Measurements from ENCODE around the gene SNX20.

The SNX20 gene, protein sequence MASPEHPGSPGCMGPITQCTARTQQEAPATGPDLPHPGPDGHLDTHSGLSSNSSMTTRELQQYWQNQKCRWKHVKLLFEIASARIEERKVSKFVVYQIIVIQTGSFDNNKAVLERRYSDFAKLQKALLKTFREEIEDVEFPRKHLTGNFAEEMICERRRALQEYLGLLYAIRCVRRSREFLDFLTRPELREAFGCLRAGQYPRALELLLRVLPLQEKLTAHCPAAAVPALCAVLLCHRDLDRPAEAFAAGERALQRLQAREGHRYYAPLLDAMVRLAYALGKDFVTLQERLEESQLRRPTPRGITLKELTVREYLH

DNA sequence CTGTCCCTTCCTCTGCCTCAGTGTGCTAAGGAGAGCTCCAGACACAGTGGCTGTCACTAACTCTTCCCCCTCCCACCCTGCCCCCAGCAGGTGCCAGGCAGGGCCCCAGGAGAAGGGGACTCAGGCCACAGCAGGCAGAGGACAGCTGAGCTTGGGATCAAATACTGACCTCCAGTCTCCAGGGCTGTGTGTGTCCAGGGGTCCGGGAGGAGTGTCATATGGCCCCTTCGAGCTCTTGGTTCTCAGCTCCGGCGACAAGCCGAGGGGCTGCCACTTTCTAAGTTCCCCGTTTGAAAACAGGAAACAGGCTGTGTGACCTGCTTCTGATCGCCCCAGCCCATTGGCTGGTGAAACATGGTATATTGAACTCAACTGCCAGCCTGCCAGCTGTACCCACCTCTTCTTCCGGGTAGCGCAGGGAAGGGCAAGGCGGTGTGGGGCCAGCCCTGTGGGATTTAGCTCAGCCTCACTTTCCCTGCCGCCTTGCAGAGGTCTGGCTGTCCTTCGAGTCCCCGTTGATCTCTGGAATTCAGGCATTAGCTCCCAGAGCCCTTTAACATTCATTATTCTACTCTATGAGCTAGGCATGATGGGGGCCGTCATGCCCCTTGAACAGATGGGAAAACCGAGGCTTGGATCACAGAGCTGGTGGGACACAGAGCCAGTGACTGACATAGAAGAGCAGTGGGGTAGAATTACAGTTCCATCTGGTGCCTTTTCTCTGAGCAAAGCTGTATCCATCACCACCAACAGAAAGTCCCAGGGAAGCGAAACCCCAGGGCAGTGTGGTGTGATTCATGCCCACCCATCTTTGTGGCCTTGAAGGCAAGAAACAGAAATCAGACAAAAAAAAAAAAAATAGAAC is at the start of gene SNX20:
SNX20 (minus strand) TSS at position 292 of the 865 bp plus-strand sequence. CDS start 3,786 bp downstream, outside the sequence.
- no peak for DNase-seq

DNA sequence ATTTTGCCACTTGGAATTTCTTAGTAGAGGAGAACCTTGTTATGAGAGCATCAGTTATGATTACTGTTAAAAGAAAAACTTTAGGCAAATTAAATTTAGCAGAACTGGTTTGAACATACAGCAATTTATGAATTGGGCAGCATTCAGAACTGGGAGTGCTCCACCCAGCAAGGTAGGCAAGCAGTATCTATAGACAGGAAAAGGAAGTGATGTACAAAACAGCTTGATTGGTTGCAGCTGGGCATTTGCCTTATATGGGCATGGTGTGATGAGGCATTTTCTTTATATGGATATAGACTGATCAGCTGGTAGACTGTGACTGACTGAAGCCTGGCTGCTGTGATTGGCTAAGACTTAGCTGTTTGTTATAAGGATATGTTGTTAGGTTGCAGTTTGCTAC is 43.2 kb upstream of the SNX20 start:
- no peak for DNase-seq

DNA sequence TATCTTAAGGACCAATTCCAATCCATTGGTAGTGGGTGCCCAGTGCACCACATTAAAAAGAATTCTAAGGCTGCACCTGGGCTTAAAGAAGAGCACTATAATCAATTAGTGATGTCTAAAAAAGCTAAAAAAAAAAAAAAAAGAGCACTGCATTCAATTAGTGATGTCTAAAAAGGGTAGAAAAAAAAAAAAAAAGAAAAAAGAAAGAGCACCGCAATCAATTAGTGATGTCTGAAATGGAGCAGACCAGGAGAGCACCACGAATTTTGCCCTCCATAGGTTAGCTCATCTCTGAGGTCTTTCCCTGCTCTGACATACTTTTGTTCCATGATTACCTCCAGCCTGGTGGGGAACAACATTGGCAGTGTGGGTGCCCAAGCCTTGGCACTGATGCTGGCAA is 41.8 kb upstream of the SNX20 start:
- no peak for DNase-seq

DNA sequence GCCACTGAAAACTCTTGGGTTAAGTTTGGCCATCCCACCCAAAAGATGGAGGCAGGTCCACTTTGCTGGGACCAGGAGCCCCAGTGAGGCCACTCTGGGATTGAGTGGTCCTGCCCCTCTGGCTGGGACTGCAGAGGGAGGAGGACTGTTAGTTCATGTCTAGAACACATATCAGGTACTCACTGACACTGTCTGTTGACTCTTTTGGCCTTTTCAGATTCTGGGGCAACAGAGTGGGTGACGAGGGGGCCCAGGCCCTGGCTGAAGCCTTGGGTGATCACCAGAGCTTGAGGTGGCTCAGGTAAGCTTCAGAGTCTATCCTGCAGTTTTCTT is 41.3 kb upstream of the SNX20 start:
- DNase-seq = no peak

DNA sequence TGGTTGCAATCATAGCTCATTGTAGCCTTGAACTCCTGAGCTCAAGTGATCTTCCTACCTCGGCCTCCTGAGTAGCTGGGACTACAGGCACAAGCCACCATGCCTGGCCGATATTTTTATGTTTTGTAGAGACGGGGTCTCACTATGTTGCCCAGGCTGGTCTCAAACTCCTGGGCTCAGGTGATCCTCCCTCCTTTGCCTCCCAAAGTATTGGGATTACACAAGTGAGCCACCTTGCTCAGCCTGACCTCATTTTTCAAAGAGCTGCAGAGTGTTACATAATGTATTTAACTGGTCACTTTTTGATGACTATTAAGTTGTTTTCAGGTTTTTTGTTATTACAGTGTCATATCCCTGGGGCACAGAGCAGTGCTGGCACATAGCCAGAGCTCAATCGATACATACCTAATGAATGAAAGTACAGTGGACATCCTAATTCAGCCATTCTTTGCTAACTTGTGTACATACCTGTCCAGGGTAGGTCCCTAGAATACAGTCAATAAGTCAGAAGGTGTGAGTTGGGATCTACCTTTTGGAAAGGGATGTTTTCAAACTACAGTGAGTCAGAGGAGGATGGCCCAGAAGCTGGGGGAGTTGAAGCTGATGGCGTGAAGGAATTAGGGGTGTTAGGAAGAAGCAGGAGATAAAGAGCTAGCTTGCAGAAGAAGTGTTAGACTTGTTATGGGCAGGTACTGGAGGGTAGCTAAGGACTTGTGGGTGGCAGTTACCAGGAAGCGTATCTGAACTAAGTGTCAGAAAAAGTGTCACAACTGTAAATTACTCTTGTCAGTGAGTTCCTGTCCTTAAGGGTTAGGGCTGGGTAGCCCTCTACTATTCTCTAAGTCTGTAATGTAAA is 40.7 kb upstream of the SNX20 start:
- DNase-seq = no peak

DNA sequence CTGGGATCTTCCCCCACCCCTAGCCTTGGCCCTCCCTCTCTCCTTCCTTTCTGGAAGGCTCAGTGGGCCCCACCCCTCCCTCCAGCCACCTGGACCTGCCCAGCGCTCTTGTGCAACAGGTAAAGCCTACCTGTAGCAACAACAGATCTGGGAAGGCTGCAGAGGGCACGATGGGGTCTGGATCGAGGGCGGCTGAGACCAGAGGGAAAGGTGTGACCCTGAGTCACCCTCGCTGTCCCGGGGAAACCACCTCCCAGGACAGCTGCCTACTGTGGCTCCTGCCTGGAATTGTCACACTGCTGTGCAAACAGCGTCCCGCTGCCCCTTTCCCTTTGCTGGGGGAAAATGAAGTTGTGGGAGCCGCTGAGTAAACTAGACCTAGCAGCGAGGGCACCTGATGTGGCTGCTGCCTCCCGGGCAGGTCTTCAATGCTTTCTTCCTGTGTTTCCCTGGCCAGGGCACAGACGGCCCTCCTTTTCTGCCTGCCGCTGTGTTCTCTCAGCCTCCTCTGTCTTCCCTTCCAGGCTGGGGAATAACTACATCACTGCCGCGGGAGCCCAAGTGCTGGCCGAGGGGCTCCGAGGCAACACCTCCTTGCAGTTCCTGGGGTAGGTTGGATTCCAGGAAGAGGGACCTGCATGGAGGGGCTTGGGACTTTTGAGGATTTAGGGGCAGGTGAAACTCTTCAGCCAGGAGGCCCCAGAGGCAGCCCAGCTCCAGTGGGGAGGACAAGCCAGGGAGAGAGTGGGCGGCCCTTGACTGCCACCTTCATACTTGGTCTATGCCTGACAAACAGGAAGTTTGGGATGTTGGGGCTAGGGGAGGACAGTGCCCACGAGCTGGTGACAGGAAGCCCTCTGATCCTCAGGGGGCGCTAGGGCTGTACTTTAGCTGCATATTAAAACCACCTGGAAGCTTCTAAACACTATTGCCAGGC is 38.6 kb upstream of the SNX20 start:
- no peak for DNase-seq

DNA sequence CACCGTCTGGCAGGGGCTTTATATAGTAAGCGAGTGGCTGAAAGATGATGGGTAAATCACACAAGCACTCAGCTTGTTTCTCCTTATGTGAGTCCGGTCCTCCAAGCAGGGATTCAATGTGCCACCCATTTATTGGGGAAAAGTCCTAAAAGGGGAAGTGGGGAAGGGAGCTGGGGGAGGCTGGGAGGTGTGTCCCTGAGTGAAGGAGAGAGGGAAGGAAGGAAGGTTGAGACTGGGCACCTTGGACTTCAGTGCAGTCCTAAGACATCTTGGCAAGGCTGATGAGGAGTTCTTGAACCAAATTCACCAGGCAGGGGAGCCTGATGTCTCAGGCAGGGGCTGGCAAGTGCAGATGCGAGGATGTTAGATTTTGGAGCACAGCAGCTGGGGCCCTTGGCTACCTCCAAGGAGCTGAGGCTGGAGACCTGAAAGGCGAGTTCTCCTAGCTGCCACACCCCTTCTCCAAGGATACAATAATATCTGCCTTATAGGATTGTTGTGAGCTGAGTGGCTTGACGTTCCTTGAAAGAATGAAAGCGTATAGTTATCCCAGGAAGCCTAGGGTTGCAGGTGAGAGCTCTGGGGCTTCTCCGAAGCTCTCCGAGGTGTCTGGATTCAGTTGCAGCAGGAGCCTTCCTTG is 37.8 kb upstream of the SNX20 start:
- no peak for DNase-seq

DNA sequence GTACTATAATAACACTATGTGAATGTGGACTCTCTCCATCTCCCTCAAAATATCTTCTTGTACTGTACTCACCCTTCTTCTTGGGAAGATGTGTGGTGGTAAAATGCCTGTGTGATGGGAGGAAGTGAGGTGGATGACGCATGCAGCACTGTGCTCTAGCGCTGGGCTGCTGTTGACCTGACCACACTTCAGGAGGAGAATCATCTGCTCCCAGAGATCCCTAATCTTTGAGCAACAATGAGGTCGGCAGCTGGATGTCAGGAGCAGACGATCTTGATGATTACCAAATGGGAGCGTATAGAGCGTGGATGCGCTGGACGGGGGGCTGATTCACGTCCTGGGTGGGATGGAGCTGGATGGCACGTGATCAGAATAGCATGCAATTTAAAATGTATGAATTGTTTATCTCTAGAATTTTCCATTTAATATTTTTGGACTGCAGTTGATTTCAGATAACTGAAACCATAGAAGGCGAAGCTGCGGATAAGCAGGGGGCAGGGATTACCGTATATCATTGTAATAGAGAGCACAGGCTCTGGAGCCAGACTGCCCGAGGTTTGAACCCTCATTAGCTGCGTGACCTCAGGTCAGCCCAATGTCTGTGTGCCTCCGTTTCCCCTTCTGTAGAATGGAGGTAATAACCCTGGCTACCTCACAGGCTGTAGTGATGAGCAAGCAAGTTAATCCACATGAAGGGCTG is 37.1 kb upstream of the SNX20 start:
- DNase-seq = no peak

DNA sequence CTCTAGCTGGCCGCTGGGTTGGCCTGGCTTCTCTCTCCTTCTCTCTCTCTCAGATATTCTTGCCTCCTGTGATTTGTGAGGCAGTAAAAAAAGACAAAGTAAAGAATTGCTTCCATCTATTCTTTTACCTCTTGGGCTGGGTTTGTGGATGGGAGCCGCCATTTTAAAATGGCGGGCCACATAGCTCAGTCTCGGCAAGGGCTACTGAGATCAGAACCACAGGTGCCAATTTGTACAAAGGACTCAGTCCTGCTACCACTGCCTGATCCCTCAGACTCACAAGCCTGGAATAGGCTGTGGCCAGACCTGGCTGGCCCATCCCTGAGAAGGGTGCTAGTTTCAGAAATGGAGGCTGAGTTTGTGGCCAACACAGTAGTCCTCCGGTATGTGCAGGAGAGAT is 36.4 kb upstream of the SNX20 start:
- no peak for DNase-seq

DNA sequence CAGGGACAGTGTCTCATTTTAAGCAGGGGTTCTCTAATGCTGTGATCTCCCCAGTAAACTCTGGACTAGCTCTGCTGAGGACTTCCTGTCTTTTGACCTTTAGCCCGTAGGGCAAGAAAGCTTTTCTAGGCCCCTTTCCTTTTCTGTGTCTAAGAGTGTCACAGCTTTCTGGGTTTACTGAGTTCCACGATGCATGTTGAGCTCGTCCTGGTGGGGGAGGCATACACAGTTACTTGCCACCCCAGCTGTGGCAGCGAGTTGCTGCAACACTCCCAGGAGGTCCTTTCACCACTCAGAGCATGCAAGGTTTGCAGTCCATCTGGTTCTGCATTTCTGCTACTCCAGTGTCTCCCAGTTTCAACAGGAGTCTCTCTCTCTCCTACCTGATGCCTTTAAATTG is 36.0 kb upstream of the SNX20 start:
- DNase-seq = no peak

DNA sequence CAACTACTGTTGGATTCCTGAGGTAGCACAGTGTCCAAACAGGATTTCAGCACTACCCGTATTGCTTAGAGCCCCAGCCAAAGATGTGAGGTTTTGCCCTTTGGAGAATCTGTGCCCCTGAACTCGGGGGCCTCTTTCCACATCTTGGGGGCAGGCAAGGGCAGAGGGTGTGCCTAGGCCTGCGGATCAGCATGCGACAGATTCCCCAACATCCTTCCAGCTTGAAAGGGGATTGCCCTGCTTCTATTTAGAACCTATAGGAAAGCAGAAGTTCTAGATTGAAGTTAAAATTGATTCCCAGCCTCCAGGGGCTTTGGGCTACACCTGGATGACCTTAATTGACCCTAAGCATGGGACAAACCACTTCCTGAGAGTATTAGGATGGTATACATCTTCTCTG is 31.8 kb upstream of the SNX20 start:
- no peak for DNase-seq

DNA sequence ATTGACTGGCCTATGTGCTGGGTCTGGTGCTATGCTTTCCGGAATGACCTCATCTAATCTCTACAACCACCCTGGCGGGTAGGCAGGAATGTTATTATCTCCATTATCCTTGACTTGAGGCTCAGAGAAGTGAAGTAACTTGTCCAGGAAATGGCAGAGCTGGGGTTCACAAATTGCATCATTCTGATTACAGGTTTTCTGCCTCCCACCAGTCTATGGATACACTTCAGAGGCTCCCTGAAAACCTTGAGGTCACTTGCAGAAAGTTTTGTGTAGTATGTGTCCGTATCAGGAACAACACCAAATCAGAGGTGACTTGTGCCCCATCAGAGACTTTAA is 31.4 kb upstream of the SNX20 start:
- DNase-seq = no peak

DNA sequence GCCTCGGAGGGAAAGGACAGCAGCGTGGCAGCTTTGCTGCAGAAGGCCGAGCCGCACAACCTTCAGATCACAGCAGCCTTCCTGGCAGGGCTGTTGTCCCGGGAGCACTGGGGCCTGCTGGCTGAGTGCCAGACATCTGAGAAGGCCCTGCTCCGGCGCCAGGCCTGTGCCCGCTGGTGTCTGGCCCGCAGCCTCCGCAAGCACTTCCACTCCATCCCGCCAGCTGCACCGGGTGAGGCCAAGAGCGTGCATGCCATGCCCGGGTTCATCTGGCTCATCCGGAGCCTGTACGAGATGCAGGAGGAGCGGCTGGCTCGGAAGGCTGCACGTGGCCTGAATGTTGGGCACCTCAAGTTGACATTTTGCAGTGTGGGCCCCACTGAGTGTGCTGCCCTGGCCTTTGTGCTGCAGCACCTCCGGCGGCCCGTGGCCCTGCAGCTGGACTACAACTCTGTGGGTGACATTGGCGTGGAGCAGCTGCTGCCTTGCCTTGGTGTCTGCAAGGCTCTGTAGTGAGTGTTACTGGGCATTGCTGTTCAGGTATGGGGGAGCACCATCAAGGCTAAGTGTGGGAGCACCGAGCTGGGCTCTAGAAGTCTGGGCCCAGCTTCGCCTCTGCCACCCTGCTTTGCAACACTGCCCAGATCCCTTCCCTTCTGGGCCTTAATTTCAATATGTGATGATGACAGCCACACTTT is 30.9 kb upstream of the SNX20 start:
- no peak for DNase-seq

DNA sequence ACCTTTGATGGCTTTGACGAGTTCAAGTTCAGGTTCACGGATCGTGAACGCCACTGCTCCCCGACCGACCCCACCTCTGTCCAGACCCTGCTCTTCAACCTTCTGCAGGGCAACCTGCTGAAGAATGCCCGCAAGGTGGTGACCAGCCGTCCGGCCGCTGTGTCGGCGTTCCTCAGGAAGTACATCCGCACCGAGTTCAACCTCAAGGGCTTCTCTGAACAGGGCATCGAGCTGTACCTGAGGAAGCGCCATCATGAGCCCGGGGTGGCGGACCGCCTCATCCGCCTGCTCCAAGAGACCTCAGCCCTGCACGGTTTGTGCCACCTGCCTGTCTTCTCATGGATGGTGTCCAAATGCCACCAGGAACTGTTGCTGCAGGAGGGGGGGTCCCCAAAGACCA is 29.9 kb upstream of the SNX20 start:
- DNase-seq = no peak

DNA sequence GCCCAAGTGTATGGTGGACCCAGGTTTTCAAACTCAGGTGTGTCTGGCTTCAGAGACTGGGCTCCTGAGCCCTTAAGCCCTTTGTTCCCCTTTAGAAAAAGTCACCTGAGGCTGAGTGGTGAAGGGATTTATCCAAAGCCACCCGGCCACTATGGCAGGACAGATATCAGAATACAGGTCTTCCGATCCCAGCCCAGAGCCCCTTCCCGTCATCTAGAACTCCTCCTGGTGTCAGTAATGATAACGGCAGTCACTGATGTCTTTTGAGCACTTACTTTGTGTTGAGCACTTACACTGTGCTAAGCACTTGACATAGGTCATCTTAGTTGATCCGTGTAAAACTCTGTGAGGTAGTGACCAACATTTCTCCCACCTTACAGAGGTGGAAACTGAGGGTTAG is 28.9 kb upstream of the SNX20 start:
- DNase-seq = no peak

DNA sequence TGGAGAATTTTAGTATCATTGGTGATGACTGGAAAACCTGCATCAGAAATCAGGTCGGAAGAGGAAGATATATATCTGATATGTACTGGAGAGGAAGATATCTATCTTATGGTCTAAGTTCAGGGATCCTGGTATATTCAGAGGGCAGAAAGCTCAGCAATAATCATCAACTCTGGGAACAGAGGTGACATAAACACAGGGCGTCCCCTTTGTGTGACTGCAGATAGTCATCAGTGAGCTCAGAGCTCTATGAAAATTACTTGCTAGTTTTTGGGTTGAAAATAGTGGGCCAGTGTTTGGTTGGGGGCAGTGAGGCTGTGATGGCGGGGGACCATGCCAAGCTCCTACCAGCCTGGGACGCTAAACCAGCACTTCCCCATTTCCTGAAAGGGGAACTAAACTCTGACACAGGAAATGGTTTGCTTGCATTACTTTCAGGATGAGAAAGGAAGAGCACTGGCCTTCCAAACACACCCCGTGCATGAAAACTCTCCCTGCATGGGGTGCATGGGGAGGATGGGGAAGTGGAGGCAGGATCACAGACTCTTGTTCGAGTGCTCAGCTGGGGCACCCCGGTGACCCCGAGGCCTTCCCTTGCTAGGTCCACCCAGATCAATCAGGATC is 28.1 kb upstream of the SNX20 start:
- no peak for DNase-seq

DNA sequence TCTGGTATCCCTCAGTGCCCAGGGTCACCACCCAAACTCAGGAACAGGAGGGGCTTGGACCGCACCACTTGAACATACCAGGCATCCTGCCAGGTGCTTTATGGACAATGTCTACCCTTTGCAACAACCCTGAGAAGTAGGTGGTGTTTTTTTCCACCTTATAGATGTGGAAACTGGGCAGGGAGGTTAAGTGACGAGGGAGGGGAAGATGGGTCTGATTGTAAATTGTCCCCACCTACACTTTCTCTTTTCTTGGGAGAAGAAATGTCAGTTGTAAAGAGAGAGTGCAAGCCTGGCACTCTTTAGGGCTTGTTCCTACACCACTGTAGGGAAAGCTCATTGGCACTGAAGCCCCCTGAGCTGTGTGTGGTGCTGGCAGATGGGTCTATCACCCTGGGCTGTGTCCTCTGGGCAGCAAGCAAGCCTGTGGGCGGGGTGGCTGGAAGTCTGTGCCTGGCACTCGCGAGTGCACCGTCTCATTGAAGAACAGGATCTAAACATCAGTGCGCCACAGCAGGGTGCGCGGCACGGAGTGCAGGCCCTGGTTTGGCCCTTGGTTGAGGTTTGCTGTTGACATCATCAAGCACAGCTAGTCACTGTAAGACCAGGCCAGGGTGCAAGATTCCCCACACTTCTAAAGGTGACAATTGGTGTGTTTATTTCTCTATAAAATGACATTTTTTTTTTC is 27.4 kb upstream of the SNX20 start:
- no peak for DNase-seq

DNA sequence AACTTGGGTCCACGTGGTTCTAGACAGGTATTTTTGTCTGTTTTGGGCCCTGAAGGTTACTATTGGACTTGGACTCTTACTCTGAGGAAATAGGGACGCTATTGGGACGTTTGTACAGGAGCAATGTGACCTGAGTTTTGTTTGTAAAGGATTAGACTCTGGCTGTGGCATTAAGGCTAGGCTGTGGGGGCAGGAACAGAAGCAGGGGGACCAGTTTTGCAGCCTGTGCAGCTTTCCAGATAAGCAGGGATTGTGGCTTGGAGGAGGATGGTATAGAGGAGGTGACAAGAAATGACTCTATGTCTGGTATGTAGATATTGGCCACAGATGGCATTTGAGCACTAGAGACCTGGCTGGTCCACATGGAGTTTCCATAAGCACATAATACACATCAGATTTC is 25.1 kb upstream of the SNX20 start:
- DNase-seq = no peak

DNA sequence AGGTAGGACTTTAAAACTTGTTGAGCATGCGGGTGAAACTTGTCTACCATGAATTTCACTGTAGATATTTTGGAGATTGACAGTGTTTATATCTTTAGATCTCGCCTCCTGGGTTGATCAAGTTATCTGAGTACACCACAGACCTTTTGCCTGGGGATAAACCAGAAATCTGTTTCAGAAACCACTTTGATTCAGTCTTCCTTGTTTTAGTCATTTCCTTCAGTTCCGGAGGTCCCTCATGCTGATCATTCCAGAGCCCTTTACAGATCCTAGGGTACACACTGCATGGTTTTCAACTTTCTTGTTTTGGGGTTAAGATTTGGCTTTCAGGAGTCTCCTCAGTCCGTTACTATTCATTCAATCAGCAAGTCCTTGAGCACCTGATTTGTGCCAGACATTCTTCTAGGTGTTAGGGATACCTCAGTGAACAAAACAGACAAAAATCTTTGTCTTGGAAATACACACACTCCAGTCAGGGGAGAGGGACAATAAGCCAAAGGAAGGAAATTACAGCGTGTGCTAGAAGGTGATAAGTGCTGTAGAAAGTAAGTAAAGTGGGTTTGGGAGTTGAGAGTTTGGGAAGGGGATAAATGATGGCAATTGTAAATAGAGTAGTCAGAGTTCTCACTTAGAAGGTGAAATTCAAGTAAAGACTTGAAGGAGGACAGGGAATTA is 24.5 kb upstream of the SNX20 start:
- DNase-seq = no peak

Data from NCI-H748 treated with DMSO at 0.1 percent for 48 hours (cell line).